PC-9 (cell line): ENCODE results near the gene TPCN2. TPM values are rescaled to one million over a fixed set of nuclear protein-coding genes. Genes with fewer than 3 reads are reported as not detected.

Experiments used
- BruUV-seq: library from RNA; stranded (reverse); fragments of 400-500 nt; replicated peaks from 2 replicates; lab custom pipeline; 2021; lab: Mats Ljungman, UMichigan
- CTCF ChIA-PET: fragments of 300-600 bp; sonication (Branson Sonifier 250); formaldehyde crosslinking; loops from one replicate; lab custom pipeline; 2022; ENCODE audit warnings: antibody characterized with exemption; lab: Charles Lee
- POLR2A ChIA-PET: fragments of 300-600 bp; sonication (Branson Sonifier 250); formaldehyde crosslinking; loops from one replicate; lab custom pipeline; 2022; ENCODE audit warnings: antibody characterized with exemption; ENCODE audit not compliant: unreplicated experiment; lab: Charles Lee
- DNase-seq, 2 experiments: peaks; one replicate each; pipeline versions ENCODE4 v3.0.0 to v3.0.0-alpha.2; 2015 to 2022; ENCODE audit warnings: mixed read lengths in 1 of 2
- H2AFZ ChIP-seq: fragments of 200-600 bp; sonication (generic); 2 replicates; pipeline ENCODE4 v1.8.1; 2017; ENCODE audit warnings: antibody characterized with exemption
- H3F3A ChIP-seq: fragments of 200-600 bp; sonication (generic); 2 replicates; pipeline ENCODE4 v1.8.1; 2017; ENCODE audit warnings: antibody characterized with exemption, mild to moderate bottlenecking, low read depth; ENCODE audit not compliant: insufficient read depth
- H3K27ac ChIP-seq: fragments of 200-600 bp; sonication (generic); 2 replicates; pipeline ENCODE4 v1.6.1; 2016; ENCODE audit warnings: mixed run types
- H3K27me3 ChIP-seq: fragments of 200-600 bp; sonication (generic); 2 replicates; pipeline ENCODE4 v1.6.1; 2016; ENCODE audit warnings: low read depth, mixed run types; ENCODE audit not compliant: insufficient read depth
- H3K36me3 ChIP-seq: fragments of 200-600 bp; sonication (generic); 2 replicates; pipeline ENCODE4 v1.6.1; 2016; ENCODE audit warnings: low read depth, mixed run types
- H3K4me1 ChIP-seq: fragments of 200-600 bp; sonication (generic); replicated peaks from 2 replicates; pipeline ENCODE4 v1.6.1; 2016; ENCODE audit warnings: mixed run types; ENCODE audit not compliant: insufficient read depth
- H3K4me2 ChIP-seq: fragments of 200-600 bp; sonication (generic); 2 replicates; pipeline ENCODE4 v1.6.1; 2017; ENCODE audit warnings: mixed run types
- H3K4me3 ChIP-seq: fragments of 200-600 bp; sonication (generic); 2 replicates; pipeline ENCODE4 v1.6.1; 2016; ENCODE audit warnings: mixed run types
- H3K79me2 ChIP-seq: fragments of 200-600 bp; sonication (generic); 2 replicates; pipeline ENCODE4 v1.6.1; 2017; ENCODE audit warnings: low read depth, mixed run types
- H3K9me2 ChIP-seq: fragments of 200-600 bp; sonication (generic); 2 replicates; pipeline ENCODE4 v1.8.1; 2017; ENCODE audit warnings: mild to moderate bottlenecking; ENCODE audit not compliant: insufficient read depth
- H3K9me3 ChIP-seq: fragments of 200-600 bp; sonication (generic); 2 replicates; pipeline ENCODE4 v1.8.1; 2016; ENCODE audit warnings: low read depth; ENCODE audit not compliant: insufficient read depth
- H4K20me1 ChIP-seq: fragments of 200-600 bp; sonication (generic); 2 replicates; pipeline ENCODE4 v1.8.1; 2017; ENCODE audit not compliant: insufficient read depth
- CTCF ChIP-seq: fragments of 200-600 bp; sonication (generic); conservative IDR thresholded peaks from 2 replicates; pipeline ENCODE4 v1.6.1; 2017; ENCODE audit warnings: mixed run types, antibody characterized with exemption, mild to moderate bottlenecking, moderate library complexity
- EZH2 ChIP-seq: fragments of 200-600 bp; sonication (generic); IDR thresholded peaks from 2 replicates; pipeline ENCODE4 v1.8.0; 2017; ENCODE audit warnings: antibody characterized with exemption, low read depth
- intact Hi-C: fragments of 100-400 bp; cut with micrococcal nuclease; formaldehyde crosslinking; loops from one replicate; pipeline ENCODE4 v1.10.0; 2022; ENCODE audit not compliant: unreplicated experiment
- total RNA-seq: library from RNA; stranded (reverse); gene quantifications from 2 replicates; pipeline ENCODE4 v1.2.3, GENCODE V29; 2021

Gene TPCN2
- total RNA-seq, 1 experiment from 2014 or later, result 24.8 TPM

- peaks cover 34% of the 10 kb centered on the region for H3K27me3 ChIP-seq
- no peaks in the 10 kb centered on the region for H3K79me2 ChIP-seq
- no peaks in the 10 kb centered on the region for H3K36me3 ChIP-seq
- no peak overlapping the region for H3K27ac ChIP-seq
- H4K20me1 ChIP-seq, result no peaks in the 10 kb centered on the region
- no peaks in the 10 kb centered on the region for H3K9me2 ChIP-seq
- H3K4me3 ChIP-seq, result no peak overlapping the region
- CTCF ChIA-PET, result no interaction called here
- DNase-seq, result no peak
- POLR2A ChIA-PET, result no interaction called here
- intact Hi-C loops, result loop anchor here (10.0 kb wide), 1 partner anchor 83 kb away; no protein-coding TSS in a partner anchor
- no peak overlapping the region for H3K4me2 ChIP-seq
- no peak overlapping the region for H2AFZ ChIP-seq
- no peaks in the 10 kb centered on the region for H3K4me1 ChIP-seq
- BruUV-seq, result no TSS peak
- no peaks in the 10 kb centered on the region for H3K9me3 ChIP-seq
- peaks cover under 1% of the 10 kb centered on the region; the same call in 1 of the 2 replicates for H3F3A ChIP-seq
- no peak for TF ChIP-seq CTCF
- no peak for TF ChIP-seq EZH2
These were observed 46.6 kb upstream of the TPCN2 start for GRCh38 chr11:69002110-69002569.

GRCh38 chr11:69002570-69003231, 46.0 kb upstream of the TPCN2 start:
- H4K20me1 ChIP-seq, result no peaks in the 10 kb centered on the region
- no peak overlapping the region for H2AFZ ChIP-seq
- no peak for DNase-seq
- no peaks in the 10 kb centered on the region for H3K9me3 ChIP-seq
- H3F3A ChIP-seq, result peaks cover 6% of the 10 kb centered on the region; the same call in 1 of the 2 replicates
- CTCF ChIA-PET, result no interaction called here
- no peak overlapping the region for H3K4me2 ChIP-seq
- no peaks in the 10 kb centered on the region for H3K79me2 ChIP-seq
- intact Hi-C loops, result loop anchor here (10.0 kb wide), 1 partner anchor 82 kb away; no protein-coding TSS in a partner anchor
- no peak overlapping the region for H3K4me3 ChIP-seq
- POLR2A ChIA-PET, result interaction anchor here (0.6 kb wide), 1 partner anchor 46 kb away, joined by 3 read pairs; the partner anchor contains the start of gene TPCN2
- H3K4me1 ChIP-seq, result peaks cover 4% of the 10 kb centered on the region; the same call in 1 of the 2 replicates
- no peak overlapping the region for H3K27ac ChIP-seq
- BruUV-seq, result no TSS peak
- TF ChIP-seq CTCF (no peak), EZH2 (no peak)
- H3K27me3 ChIP-seq, result peaks cover 34% of the 10 kb centered on the region
- H3K36me3 ChIP-seq, result no peaks in the 10 kb centered on the region
- H3K9me2 ChIP-seq, result no peaks in the 10 kb centered on the region

DNA sequence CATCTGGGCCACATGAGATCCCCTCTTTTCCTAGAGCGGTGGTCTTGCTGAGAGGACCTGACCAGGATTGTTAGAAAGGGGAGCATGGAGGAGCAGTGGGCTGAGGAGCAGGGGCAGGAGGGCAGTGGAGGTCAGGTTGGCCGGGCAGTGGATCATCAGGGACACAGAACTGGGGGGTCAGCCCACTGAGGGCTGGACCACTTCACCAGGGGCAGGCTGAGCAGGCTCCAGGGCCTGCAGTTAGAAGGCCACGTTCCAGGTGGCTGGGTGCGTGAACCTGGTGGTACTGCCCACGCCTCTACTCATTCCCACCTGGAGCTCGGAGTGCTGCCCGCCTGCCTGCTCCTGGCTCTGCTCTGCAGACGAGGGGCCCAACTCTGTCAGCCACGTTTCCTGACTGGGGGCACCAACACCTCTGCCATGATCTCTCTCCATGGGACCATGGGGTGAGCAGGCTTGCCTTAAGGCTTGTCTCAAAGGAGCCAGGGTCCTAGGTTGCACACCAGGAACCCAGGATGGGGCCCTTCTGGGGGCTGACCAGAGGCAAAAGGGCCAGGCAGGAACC, 45.3 kb upstream of the TPCN2 start:
- H3K4me2 ChIP-seq, result no peak overlapping the region
- no peak for DNase-seq
- no peaks in the 10 kb centered on the region for H4K20me1 ChIP-seq
- CTCF ChIA-PET, result no interaction called here
- H2AFZ ChIP-seq, result no peak overlapping the region
- peaks cover 10% of the 10 kb centered on the region for H3K4me1 ChIP-seq
- no peaks in the 10 kb centered on the region for H3K79me2 ChIP-seq
- intact Hi-C loops, result loop anchor here (10.0 kb wide), 1 partner anchor 81 kb away; no protein-coding TSS in a partner anchor
- no peak overlapping the region for H3K4me3 ChIP-seq
- no peaks in the 10 kb centered on the region for H3K9me2 ChIP-seq
- no peak overlapping the region for H3K27ac ChIP-seq
- no peaks in the 10 kb centered on the region for H3K9me3 ChIP-seq
- no peaks in the 10 kb centered on the region for H3K36me3 ChIP-seq
- no TSS peak for BruUV-seq
- peaks cover 12% of the 10 kb centered on the region for H3F3A ChIP-seq
- POLR2A ChIA-PET, result interaction anchor here (0.6 kb wide), 1 partner anchor 45 kb away, joined by 3 read pairs; the partner anchor contains the start of gene TPCN2
- TF ChIP-seq CTCF, result no peak
- TF ChIP-seq EZH2, result no peak
- H3K27me3 ChIP-seq, result peaks cover 29% of the 10 kb centered on the region
